ENCODE data around the gene TWF2.

The TWF2 gene

DNA sequence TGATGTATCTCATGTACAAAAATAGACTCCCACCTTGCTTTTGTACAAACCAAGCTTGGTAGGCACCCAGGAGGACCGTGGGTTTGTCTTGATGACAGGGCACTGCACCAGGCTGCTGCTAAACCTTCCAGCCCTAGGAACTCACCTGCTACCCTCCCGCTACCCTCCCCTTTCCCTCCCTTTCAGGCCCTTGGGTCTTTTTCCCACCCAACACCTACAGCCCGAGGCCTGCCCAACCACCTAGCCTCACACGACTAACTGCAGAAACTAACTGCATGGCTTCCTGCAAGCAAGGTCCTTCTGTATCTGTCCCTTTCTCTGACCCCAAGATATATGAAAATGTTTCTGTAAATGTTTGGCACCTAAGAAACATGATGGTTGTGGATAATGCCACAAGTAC, 17.7 kb upstream of the TWF2 start:
- H3K27me3 ChIP-seq (ENCODE audit: control insufficient read depth, insufficient read depth, low read length): no peaks in the 10 kb centered on the region
- no peak overlapping the region for H3K4me3 ChIP-seq (ENCODE audit: low read length)
- no peaks in the 10 kb centered on the region for H3K4me1 ChIP-seq (ENCODE audit: control insufficient read depth, low read depth, low read length)
- H3K9ac ChIP-seq (ENCODE audit: low read length): no peak overlapping the region
- H3K9me3 ChIP-seq (ENCODE audit: control insufficient read depth, low read depth, low read length): no peaks in the 10 kb centered on the region
- H3K36me3 ChIP-seq (ENCODE audit: control insufficient read depth, low read depth, low read length): peaks cover 87% of the 10 kb centered on the region
- no peak overlapping the region for H3K27ac ChIP-seq (ENCODE audit: low read length)

DNA sequence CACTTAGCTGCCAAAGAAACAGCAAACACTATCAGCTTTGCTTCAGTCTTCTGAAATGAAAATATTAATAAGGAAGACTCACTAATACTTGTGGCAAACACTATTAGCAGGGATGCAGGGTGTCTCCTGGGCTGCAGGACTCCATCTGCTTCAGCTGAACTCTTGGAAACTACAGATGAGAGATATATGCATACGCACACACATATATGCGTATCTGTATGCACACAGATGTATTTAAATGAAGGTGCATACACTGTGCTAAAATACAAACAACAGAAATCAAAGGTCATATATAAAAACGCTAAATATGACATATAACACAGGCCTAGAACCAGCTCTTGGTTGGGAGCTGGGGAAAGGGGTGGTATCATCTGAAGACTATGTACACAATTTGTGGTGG, 17.2 kb upstream of the TWF2 start:
- no peaks in the 10 kb centered on the region for H3K4me1 ChIP-seq (ENCODE audit: control insufficient read depth, low read depth, low read length)
- no peaks in the 10 kb centered on the region for H3K9me3 ChIP-seq (ENCODE audit: control insufficient read depth, low read depth, low read length)
- no peak overlapping the region for H3K27ac ChIP-seq (ENCODE audit: low read length)
- no peak overlapping the region for H3K4me3 ChIP-seq (ENCODE audit: low read length)
- H3K27me3 ChIP-seq (ENCODE audit: control insufficient read depth, insufficient read depth, low read length): no peaks in the 10 kb centered on the region
- H3K36me3 ChIP-seq (ENCODE audit: control insufficient read depth, low read depth, low read length): peaks cover 84% of the 10 kb centered on the region
- H3K9ac ChIP-seq (ENCODE audit: low read length): no peak overlapping the region

DNA sequence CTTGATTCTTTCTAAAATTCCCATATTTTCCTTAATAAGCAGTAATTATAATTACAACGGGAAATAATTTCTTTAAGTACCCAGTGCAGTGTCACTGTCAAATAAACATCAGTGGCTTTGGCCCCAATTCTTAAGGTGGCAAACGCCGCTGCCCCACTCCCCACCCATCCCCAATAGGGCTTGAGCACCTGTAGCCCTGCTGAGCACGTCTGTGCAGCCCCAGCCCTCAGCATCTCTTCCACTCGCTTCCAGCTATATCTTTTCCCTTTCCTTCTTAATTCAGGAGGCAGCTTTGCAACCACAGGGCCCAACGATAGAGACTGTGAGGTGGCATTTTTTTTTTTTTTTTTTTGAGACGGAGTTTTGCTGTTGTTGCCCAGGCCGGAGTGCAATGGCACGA, 15.7 kb upstream of the TWF2 start:
- H3K27me3 ChIP-seq (ENCODE audit: control insufficient read depth, insufficient read depth, low read length): no peaks in the 10 kb centered on the region
- no peaks in the 10 kb centered on the region for H3K9me3 ChIP-seq (ENCODE audit: control insufficient read depth, low read depth, low read length)
- no peak overlapping the region for H3K27ac ChIP-seq (ENCODE audit: low read length)
- H3K36me3 ChIP-seq (ENCODE audit: control insufficient read depth, low read depth, low read length): peaks cover 71% of the 10 kb centered on the region
- H3K4me1 ChIP-seq (ENCODE audit: control insufficient read depth, low read depth, low read length): no peaks in the 10 kb centered on the region
- H3K9ac ChIP-seq (ENCODE audit: low read length): no peak overlapping the region
- H3K4me3 ChIP-seq (ENCODE audit: low read length): no peak overlapping the region

DNA sequence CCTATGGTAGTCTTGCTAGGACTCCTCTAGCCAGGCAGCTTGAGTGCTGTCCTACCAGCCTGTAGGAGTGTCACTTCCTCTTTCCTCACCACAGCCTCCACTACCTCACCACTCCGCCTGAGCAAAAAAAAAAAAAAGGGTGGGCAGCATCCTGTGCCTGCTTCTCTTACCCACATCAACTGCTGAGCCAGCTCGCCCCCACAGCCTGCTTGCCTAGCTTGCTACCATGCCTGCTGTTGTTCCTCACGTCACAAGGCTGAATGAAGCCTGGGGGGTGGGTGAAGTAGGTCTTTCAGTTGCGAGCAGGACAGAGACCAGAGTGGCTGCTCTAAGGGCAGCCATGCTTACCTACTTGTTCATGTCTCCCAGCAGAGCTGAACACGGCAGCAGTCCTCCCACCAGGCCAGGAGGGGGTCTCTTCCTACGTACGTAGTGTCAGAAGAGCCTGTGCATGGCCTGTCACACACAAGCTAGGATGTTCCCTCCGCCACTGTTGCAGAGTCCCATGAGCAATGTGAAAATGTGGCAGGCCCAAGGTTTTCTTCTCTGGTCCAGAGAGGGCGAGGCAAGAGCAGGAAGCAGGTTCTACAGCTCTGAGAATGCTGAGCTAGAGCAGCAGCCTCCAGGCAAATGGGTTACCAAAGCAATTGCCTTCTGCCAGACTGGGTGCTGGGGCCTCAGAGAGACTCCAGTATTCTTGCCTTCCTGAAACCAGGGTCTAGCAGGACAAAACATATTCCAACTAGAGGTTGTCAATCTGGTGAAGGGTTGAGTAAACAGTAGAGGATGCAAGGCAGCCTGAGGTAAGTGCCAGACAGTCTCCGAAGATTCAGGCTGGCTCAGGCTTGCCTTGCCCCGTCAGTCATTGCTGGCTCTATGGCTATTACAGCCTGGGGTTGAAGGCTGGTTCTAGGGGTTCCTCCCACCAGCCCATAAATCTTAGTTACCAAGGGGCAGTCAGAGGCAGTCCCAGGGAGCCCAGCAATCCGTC, 14.7 kb upstream of the TWF2 start:
- no peaks in the 10 kb centered on the region for H3K9me3 ChIP-seq (ENCODE audit: control insufficient read depth, low read depth, low read length)
- H3K27me3 ChIP-seq (ENCODE audit: control insufficient read depth, insufficient read depth, low read length): no peaks in the 10 kb centered on the region
- H3K27ac ChIP-seq (ENCODE audit: low read length): no peak overlapping the region
- no peak overlapping the region for H3K9ac ChIP-seq (ENCODE audit: low read length)
- H3K4me3 ChIP-seq (ENCODE audit: low read length): no peak overlapping the region
- H3K4me1 ChIP-seq (ENCODE audit: control insufficient read depth, low read depth, low read length): no peaks in the 10 kb centered on the region
- H3K36me3 ChIP-seq (ENCODE audit: control insufficient read depth, low read depth, low read length): peaks cover 64% of the 10 kb centered on the region

DNA sequence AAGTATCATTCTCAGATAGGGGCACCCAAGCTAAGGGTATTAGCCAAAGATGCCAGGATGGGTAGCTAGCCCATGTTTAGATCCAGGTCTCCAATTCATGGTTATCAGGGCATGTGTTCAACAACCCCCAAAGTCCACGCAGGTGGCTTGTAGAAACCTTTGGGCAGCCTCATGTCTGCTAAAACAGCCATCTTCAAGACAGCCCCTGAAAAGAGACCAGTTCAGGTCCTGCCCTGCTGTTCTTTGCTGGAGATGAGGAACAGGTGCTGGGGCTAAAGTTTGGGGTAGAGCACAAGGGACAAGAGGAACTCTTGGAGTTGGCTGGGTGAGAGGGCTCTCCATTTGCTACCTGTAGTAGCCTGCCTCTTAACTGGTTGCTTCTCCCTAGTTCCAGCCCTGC, 11.2 kb upstream of the TWF2 start:
- Histone ChIP-seq H3K27me3 (ENCODE audit: control insufficient read depth, insufficient read depth, low read length) (peaks cover 21% of the 10 kb centered on the region), H3K27ac (ENCODE audit: low read length) (no peak overlapping the region), H3K4me1 (ENCODE audit: control insufficient read depth, low read depth, low read length) (peaks cover 5% of the 10 kb centered on the region), H3K9me3 (ENCODE audit: control insufficient read depth, low read depth, low read length) (no peaks in the 10 kb centered on the region), H3K9ac (ENCODE audit: low read length) (no peak overlapping the region), H3K4me3 (ENCODE audit: low read length) (no peak overlapping the region), H3K36me3 (ENCODE audit: control insufficient read depth, low read depth, low read length) (peaks cover 30% of the 10 kb centered on the region)

DNA sequence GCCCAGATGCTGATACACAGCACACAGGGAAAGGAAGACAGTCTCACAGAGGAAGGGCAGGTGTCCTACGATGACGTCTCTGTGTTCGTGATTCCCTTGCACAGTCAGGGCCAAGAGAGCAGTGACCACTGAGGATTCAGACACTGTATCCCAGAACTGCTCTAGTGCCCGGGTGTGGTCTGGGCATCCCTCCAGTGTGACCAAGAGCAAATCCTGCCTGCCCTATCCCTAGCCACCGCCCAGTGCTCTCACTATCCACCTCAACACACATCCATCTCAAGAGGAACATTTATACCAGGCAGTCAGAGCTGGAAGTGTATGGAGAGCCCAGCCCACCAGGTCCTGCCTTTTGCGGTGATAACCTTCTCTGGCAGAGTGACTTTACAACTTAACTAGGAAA, 10.7 kb upstream of the TWF2 start:
- Histone ChIP-seq H3K27ac (ENCODE audit: low read length) (no peak overlapping the region), H3K4me1 (ENCODE audit: control insufficient read depth, low read depth, low read length) (peaks cover 5% of the 10 kb centered on the region), H3K4me3 (ENCODE audit: low read length) (no peak overlapping the region), H3K9ac (ENCODE audit: low read length) (no peak overlapping the region), H3K36me3 (ENCODE audit: control insufficient read depth, low read depth, low read length) (peaks cover 29% of the 10 kb centered on the region), H3K9me3 (ENCODE audit: control insufficient read depth, low read depth, low read length) (no peaks in the 10 kb centered on the region), H3K27me3 (ENCODE audit: control insufficient read depth, insufficient read depth, low read length) (peaks cover 25% of the 10 kb centered on the region)

DNA sequence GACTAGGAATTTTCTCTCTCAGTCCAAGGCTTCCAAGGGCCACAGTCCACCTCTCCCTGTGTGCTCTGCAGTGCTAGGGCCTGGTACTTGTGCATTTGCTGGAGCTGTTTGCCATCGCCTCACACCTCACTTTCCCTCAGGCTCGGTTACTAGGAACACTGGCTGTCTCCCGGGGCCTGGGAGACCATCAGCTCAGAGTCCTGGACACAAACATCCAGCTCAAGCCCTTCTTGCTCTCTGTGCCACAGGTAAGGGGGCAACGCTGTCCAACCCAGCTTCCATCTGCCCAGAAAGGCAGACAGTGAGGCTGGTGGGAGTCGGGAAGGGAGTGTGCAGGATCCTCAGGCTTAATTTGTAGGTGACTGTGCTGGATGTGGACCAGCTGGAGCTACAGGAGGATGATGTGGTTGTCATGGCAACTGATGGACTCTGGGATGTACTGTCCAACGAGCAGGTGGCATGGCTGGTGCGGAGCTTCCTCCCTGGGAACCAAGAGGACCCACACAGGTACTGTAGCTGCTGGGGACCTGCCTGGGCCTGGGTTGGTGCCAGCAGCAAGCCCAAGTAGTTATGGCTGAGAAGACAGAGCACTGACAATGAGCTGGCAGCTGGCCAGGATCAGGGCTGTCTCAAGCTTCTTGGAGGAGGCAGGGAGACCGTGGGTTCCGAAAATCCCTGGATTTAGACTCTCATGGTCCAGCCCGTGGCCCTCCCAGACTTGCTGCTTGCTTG, 10.0 kb upstream of the TWF2 start:
- Histone ChIP-seq H3K27me3 (ENCODE audit: control insufficient read depth, insufficient read depth, low read length) (peaks cover 32% of the 10 kb centered on the region), H3K4me3 (ENCODE audit: low read length) (no peak overlapping the region), H3K9me3 (ENCODE audit: control insufficient read depth, low read depth, low read length) (no peaks in the 10 kb centered on the region), H3K4me1 (ENCODE audit: control insufficient read depth, low read depth, low read length) (peaks cover 5% of the 10 kb centered on the region), H3K27ac (ENCODE audit: low read length) (no peak overlapping the region), H3K36me3 (ENCODE audit: control insufficient read depth, low read depth, low read length) (peaks cover 23% of the 10 kb centered on the region), H3K9ac (ENCODE audit: low read length) (no peak overlapping the region)

DNA sequence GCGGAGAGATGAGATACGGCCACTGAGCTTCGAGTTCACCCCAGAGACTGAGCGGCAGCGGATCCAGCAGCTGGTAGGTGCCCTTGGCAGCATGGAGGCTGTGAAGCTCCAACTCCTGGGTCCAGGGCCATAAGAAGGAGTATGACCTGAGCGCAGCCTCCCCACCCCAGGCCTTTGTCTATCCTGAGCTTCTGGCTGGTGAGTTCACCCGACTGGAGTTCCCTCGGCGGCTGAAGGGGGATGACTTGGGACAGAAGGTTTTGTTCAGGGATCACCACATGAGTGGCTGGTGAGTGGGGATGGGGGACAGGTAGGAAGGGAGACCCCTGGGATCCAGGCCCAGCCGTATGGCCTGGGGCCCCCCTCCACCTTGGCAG, 9.2 kb upstream of the TWF2 start:
- Histone ChIP-seq H3K27ac (ENCODE audit: low read length) (no peak overlapping the region), H3K36me3 (ENCODE audit: control insufficient read depth, low read depth, low read length) (peaks cover 14% of the 10 kb centered on the region), H3K9me3 (ENCODE audit: control insufficient read depth, low read depth, low read length) (no peaks in the 10 kb centered on the region), H3K9ac (ENCODE audit: low read length) (no peak overlapping the region), H3K4me1 (ENCODE audit: control insufficient read depth, low read depth, low read length) (peaks cover 5% of the 10 kb centered on the region), H3K27me3 (ENCODE audit: control insufficient read depth, insufficient read depth, low read length) (peaks cover 39% of the 10 kb centered on the region), H3K4me3 (ENCODE audit: low read length) (no peak overlapping the region)

DNA sequence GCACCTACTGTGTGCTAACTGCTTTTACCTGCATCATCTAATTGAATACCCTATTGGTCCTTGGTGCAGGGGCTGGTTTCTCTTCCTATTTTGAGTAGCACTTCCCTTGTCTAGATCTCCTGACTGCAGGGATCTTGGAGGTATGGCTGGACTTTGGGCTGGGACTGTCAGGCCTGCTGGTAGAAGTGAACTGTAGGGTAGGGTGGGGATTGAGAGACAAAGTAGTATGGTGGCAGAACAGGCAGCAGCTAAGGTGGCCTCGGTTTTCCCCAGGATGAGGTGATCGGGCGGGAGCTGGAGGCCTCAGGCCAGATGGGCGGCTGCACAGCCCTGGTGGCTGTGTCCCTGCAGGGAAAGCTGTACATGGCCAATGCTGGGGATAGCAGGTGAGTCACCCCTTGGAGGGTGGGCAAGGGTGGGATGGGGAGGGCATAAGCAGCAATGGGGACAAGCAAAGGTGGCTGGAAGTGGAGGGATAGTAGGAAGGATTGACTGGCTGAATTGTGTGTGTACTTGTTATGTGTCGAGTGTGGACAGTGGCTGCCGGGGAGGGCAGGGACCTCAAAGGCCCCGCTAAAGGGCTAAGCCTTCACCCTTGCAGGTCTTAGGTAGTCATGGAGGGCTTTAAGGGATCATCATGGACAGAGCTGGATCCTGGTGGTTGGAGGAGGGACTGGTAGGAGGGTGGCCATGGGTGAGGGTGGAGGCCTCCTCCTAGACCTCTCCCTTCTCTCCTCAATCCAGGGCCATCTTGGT, 8.6 kb upstream of the TWF2 start:
- Histone ChIP-seq H3K4me1 (ENCODE audit: control insufficient read depth, low read depth, low read length) (peaks cover 5% of the 10 kb centered on the region), H3K27ac (ENCODE audit: low read length) (no peak overlapping the region), H3K9ac (ENCODE audit: low read length) (no peak overlapping the region), H3K27me3 (ENCODE audit: control insufficient read depth, insufficient read depth, low read length) (peaks cover 39% of the 10 kb centered on the region), H3K4me3 (ENCODE audit: low read length) (no peak overlapping the region), H3K9me3 (ENCODE audit: control insufficient read depth, low read depth, low read length) (no peaks in the 10 kb centered on the region), H3K36me3 (ENCODE audit: control insufficient read depth, low read depth, low read length) (peaks cover 12% of the 10 kb centered on the region)

DNA sequence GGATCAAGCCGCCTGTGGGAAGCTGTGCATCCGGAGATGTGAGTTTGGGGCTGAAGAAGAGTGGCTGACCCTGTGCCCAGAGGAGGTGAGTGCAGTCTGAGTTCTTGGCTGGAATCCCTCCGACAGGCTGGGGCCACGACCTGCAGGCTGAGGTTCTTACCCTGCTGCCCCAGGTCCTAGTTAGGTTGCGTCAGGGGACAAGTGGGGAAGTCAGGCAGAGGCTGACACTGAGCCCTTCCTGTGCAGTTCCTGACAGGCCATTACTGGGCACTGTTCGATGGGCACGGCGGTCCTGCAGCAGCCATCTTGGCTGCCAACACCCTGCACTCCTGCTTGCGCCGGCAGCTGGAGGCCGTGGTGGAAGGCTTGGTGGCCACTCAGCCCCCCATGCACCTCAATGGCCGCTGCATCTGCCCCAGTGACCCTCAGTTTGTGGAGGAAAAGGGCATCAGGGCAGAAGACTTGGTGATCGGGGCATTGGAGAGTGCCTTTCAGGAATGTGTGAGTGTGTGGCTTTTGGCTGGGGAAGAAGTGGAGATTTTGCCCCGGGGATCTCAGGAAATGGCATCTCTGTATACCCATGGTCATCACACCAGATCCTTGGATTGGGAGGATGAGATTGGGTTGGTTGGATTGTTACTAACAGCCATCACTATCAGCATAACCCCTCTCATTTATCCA, 7.9 kb upstream of the TWF2 start:
- Histone ChIP-seq H3K27me3 (ENCODE audit: control insufficient read depth, insufficient read depth, low read length) (peaks cover 39% of the 10 kb centered on the region), H3K36me3 (ENCODE audit: control insufficient read depth, low read depth, low read length) (peaks cover 10% of the 10 kb centered on the region), H3K4me3 (ENCODE audit: low read length) (no peak overlapping the region)

DNA sequence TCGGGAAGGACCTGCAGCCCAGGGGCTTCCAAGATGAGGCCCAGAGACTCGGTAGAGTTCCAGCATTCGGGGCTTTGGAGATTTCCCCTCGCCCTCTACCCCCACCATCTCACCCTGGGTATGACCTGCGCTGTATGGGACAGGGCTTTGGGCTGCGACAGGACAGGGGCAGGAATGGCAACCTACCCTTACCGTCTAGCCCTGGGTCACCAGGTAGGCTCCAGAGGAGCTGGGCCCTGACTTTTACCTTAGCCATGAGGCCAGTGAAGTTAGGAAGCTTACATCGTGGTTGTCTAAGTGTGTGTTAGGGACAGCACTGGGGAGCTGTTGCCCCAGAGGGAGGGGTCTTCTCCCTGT, 7.3 kb upstream of the TWF2 start:
- H3K9me3 ChIP-seq (ENCODE audit: control insufficient read depth, low read depth, low read length): no peaks in the 10 kb centered on the region
- H3K36me3 ChIP-seq (ENCODE audit: control insufficient read depth, low read depth, low read length): peaks cover 6% of the 10 kb centered on the region
- H3K27ac ChIP-seq (ENCODE audit: low read length): no peak overlapping the region
- H3K4me3 ChIP-seq (ENCODE audit: low read length): peak overlapping the region; percentile 48
- H3K9ac ChIP-seq (ENCODE audit: low read length): peak overlapping the region; percentile 34
- peaks cover 39% of the 10 kb centered on the region for H3K27me3 ChIP-seq (ENCODE audit: control insufficient read depth, insufficient read depth, low read length)
- peaks cover 5% of the 10 kb centered on the region for H3K4me1 ChIP-seq (ENCODE audit: control insufficient read depth, low read depth, low read length)

More for the DNA sequence above, 7.9 kb upstream of the TWF2 start:
- no peak overlapping the region for H3K9ac ChIP-seq (ENCODE audit: low read length)
- peaks cover 5% of the 10 kb centered on the region for H3K4me1 ChIP-seq (ENCODE audit: control insufficient read depth, low read depth, low read length)
- no peak overlapping the region for H3K27ac ChIP-seq (ENCODE audit: low read length)
- no peaks in the 10 kb centered on the region for H3K9me3 ChIP-seq (ENCODE audit: control insufficient read depth, low read depth, low read length)
